ENCODE measurements around the gene SELP. TPM values are rescaled to one million over a fixed set of nuclear protein-coding genes. Genes with fewer than 3 reads are reported as not detected.

The SELP gene
- total RNA-seq, 1 experiment from 2014 or later: not detected

- Histone ChIP-seq H3K27me3 (ENCODE audit: insufficient read depth, low read length) (no peaks in the 10 kb centered on the region), H2AFZ (ENCODE audit: low read length) (no peak overlapping the region), H4K20me1 (ENCODE audit: control insufficient read depth, insufficient read depth, insufficient read length) (no peaks in the 10 kb centered on the region), H3K18ac (ENCODE audit: insufficient read length, low read depth, low read length) (no peak overlapping the region), H3K4me1 (ENCODE audit: insufficient read depth, low read length) (no peaks in the 10 kb centered on the region), H2BK20ac (ENCODE audit: low read depth, low read length, poor library complexity, severe bottlenecking) (no peak overlapping the region), H2AK5ac (ENCODE audit: insufficient read length, low read length) (no peak overlapping the region), H3K4me2 (ENCODE audit: insufficient read depth, insufficient read length, low read length) (no peak overlapping the region), H3K56ac (ENCODE audit: insufficient read length, low read depth, low read length) (no peak overlapping the region), H4K5ac (ENCODE audit: insufficient read length, low read depth, low read length) (no peak overlapping the region), H4K8ac (replicated peaks; ENCODE audit: insufficient read length, low read depth, low read length) (no peak overlapping the region), H2BK5ac (ENCODE audit: insufficient read length, low read length) (no peak overlapping the region), H3K27ac (ENCODE audit: insufficient read length, low read depth, low read length) (no peak overlapping the region), H3K14ac (ENCODE audit: insufficient read depth, low read length) (no peak overlapping the region), H3K23ac (ENCODE audit: insufficient read length, low read depth, low read length) (no peak overlapping the region), H3K9ac (ENCODE audit: extremely low read depth, insufficient read length, low read length) (no peak overlapping the region), H4K91ac (ENCODE audit: insufficient read length, low read depth, low read length) (no peak overlapping the region), H2BK12ac (ENCODE audit: insufficient read length, low read depth, low read length) (no peak overlapping the region), H3K4ac (ENCODE audit: low read depth, low read length) (no peak overlapping the region), H3K9me3 (ENCODE audit: control insufficient read depth, low read depth, low read length) (no peaks in the 10 kb centered on the region), H2BK120ac (ENCODE audit: low read depth, low read length, poor library complexity, severe bottlenecking) (no peak overlapping the region), H3T11ph (ENCODE audit: low read length) (no peak overlapping the region), H3K79me2 (ENCODE audit: insufficient read depth, low read length) (no peaks in the 10 kb centered on the region), H3K23me2 (ENCODE audit: insufficient read length, low read depth, low read length, poor library complexity, severe bottlenecking) (no peaks in the 10 kb centered on the region), H2BK15ac (ENCODE audit: low read depth, low read length) (no peak overlapping the region), H3K79me1 (ENCODE audit: insufficient read depth, low read depth, low read length, poor library complexity, severe bottlenecking) (no peaks in the 10 kb centered on the region)
- Mint-ChIP-seq H3K4me3 (no peak overlapping the region; a peak in 1 of 5 replicates), H3K36me3 (ENCODE audit: insufficient read depth in 1 of 3, low read depth in 3 of 3) (no peaks in the 10 kb centered on the region), H3K4me1 (no peaks in the 10 kb centered on the region), H3K27ac (no peak overlapping the region), H3K9me3 (no peaks in the 10 kb centered on the region), H3K27me3 (ENCODE audit: low read depth) (peaks cover 13% of the 10 kb centered on the region)
- no CpG with 5 or more reads among the region's 5 CpGs for WGBS (ENCODE audit: extremely low coverage, insufficient read length, low lambda C conversion rate)
- TF ChIP-seq CTCF (conservative IDR thresholded peaks at IDR 0.05): no peak
- no peak for DNase-seq
Observed at GRCh38 chr1:169604781-169605560, 25.0 kb downstream of the SELP start.

Data from H9 (cell line).